ENCODE measurements around the gene SOD2. TPM values are rescaled to one million over a fixed set of nuclear protein-coding genes. Genes with fewer than 3 reads are reported as not detected.

SOD2 gene
- total RNA-seq, 2 donors from 2014 or later, result 138 to 1,181 TPM

DNA sequence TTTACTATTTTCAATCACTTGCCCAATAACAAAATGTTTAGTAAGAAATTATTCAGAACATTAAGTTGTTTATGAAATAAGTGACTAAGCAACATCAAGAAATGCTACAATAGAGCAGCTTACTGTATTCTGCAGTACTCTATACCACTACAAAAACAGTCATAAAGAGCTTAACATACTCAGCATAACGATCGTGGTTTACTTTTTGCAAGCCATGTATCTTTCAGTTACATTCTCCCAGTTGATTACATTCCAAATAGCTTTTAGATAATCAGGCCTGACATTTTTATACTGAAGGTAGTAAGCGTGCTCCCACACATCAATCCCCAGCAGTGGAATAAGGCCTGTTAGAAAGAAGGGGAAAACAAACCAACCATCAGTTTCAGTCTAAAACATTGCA lies 10.7 kb downstream of the SOD2 start:
- DNase-seq (ENCODE audit: low spot score) (no peak), ATAC-seq (ENCODE audit: insufficient number of reproducible peaks, low FRiP score, low read depth) (no peak)
- H3K4me1 ChIP-seq (ENCODE audit: control insufficient read depth in 1 of 2, low read depth in 2 of 2), result no peaks in the 10 kb centered on the region
- no peak overlapping the region for H3K4me3 ChIP-seq
- no peaks in the 10 kb centered on the region for H3K27me3 ChIP-seq (replicated peaks; ENCODE audit: insufficient read depth)
- peaks cover 30% of the 10 kb centered on the region for H3K36me3 ChIP-seq
- H3K27ac ChIP-seq, result no peak overlapping the region
- no peaks in the 10 kb centered on the region for H3K9me3 ChIP-seq
- TF ChIP-seq, protein P1, sequence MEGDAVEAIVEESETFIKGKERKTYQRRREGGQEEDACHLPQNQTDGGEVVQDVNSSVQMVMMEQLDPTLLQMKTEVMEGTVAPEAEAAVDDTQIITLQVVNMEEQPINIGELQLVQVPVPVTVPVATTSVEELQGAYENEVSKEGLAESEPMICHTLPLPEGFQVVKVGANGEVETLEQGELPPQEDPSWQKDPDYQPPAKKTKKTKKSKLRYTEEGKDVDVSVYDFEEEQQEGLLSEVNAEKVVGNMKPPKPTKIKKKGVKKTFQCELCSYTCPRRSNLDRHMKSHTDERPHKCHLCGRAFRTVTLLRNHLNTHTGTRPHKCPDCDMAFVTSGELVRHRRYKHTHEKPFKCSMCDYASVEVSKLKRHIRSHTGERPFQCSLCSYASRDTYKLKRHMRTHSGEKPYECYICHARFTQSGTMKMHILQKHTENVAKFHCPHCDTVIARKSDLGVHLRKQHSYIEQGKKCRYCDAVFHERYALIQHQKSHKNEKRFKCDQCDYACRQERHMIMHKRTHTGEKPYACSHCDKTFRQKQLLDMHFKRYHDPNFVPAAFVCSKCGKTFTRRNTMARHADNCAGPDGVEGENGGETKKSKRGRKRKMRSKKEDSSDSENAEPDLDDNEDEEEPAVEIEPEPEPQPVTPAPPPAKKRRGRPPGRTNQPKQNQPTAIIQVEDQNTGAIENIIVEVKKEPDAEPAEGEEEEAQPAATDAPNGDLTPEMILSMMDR (IDR thresholded peaks at IDR 0.05), result no peak

DNA sequence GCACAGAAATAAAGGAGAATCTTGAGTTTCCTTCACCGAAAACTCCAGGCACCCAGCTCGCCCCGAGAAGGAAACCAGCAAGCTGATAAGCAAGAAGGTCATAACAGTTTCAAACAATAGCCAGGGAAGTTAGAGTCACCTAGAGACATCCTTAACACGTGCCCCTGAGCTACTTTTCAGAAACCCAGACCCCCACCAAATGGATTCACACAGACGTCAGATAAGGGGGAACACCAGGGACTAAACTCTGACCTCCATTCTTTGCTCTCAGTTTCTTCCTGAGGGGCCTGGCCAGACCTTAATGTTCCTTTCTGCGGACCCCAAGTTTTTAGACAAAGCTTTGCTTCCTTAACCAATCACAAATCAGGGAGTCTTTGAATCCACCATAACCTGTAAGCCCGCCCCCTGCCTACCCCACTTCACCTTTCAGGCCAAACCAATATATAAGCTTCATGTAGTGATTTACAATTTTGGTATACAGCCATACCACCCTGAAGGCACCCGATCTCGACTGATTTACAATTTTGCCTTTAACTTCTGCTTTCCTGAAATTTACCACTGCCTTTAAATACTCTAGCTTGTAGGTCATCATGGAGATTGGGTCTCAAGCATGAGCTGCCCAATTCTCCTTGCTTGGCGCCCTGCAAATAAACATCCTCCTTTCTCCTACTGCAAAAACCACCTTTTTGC lies 11.7 kb downstream of the SOD2 start:
- ATAC-seq (ENCODE audit: insufficient number of reproducible peaks, low FRiP score, low read depth) (no peak), DNase-seq (ENCODE audit: low spot score) (no peak)
- Histone ChIP-seq H3K9me3 (no peaks in the 10 kb centered on the region), H3K27ac (no peak overlapping the region), H3K4me3 (no peak overlapping the region), H3K27me3 (replicated peaks; ENCODE audit: insufficient read depth) (no peaks in the 10 kb centered on the region), H3K36me3 (peaks cover 28% of the 10 kb centered on the region), H3K4me1 (ENCODE audit: control insufficient read depth in 1 of 2, low read depth in 2 of 2) (no peaks in the 10 kb centered on the region)
- TF ChIP-seq, protein P1 (IDR thresholded peaks at IDR 0.05), result no peak

DNA sequence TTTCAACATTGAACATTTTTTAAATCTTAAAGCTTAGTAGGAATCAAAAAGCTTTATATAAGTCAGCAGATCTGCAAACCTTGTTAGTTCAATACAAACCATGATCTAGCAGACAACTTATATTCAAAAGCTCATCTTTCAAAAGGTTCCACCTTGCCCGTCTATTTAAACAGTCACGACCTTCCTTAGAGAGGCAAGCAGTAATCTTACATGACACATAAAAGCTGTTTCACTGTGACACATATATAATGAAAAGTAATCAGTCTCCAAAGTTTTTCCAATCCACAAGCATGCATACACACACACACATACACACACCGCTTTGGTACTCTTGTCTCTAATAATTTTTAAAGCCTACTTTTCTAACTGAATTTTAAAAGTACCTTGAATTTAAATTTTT lies 12.9 kb downstream of the SOD2 start:
- Histone ChIP-seq H3K9me3 (no peaks in the 10 kb centered on the region), H3K27ac (no peak overlapping the region), H3K4me3 (no peak overlapping the region), H3K36me3 (peaks cover 28% of the 10 kb centered on the region), H3K27me3 (replicated peaks; ENCODE audit: insufficient read depth) (no peaks in the 10 kb centered on the region), H3K4me1 (ENCODE audit: control insufficient read depth in 1 of 2, low read depth in 2 of 2) (no peaks in the 10 kb centered on the region)
- ATAC-seq (ENCODE audit: insufficient number of reproducible peaks, low FRiP score, low read depth) (no peak), DNase-seq (ENCODE audit: low spot score) (no peak)
- TF ChIP-seq, protein P1 (IDR thresholded peaks at IDR 0.05), result no peak

DNA sequence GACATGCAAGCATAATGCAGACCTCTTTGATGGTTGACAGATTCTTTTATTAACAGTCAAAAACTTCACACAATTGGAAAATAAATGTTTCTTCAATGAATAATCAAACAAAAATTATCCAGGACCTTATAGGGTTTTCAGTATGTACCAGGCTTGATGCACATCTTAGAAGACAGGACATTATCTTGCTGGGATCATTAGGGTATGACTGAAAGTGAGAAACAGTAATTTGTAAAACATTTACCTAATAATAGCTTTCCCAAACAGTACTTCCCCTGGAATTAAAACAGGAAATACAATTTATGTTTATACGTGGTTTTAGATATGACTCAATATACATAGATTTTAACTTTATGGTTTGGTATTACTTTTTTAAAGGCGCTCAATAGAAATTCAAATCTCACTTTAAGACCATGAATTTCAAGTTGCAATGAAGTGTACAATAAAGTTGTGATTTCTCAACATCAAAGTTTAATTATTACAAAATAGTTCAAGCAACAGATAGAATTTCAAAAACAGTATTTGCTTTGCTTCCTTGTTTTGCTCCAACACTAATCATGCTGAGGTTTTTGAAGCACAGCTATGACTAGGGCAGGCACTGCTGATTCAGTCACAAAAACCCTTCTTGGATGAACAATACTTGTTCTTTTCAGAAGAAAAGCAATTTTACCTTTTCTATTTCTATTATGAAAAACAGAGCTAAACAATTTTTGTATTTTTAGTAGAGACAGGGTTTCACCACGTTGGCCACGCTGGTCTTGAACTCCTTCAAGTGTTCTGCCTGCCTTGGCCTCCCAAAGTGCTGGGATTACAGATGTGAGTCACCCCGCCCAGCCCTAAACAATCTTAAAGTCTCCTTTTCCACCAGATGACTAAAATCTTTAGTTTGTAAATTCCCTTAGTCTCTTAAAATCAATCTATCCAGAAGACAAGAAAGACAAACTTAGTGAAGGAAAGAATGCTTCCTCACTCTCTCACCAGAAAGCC lies 13.7 kb downstream of the SOD2 start:
- no peak for DNase-seq (ENCODE audit: low spot score)
- Histone ChIP-seq H3K4me3 (no peak overlapping the region), H3K27ac (no peak overlapping the region), H3K36me3 (peaks cover 25% of the 10 kb centered on the region), H3K9me3 (no peaks in the 10 kb centered on the region), H3K4me1 (ENCODE audit: control insufficient read depth in 1 of 2, low read depth in 2 of 2) (no peaks in the 10 kb centered on the region), H3K27me3 (replicated peaks; ENCODE audit: insufficient read depth) (no peaks in the 10 kb centered on the region)
- ATAC-seq (ENCODE audit: insufficient number of reproducible peaks, low FRiP score, low read depth), result no peak
- TF ChIP-seq, protein P1 (IDR thresholded peaks at IDR 0.05), result no peak

DNA sequence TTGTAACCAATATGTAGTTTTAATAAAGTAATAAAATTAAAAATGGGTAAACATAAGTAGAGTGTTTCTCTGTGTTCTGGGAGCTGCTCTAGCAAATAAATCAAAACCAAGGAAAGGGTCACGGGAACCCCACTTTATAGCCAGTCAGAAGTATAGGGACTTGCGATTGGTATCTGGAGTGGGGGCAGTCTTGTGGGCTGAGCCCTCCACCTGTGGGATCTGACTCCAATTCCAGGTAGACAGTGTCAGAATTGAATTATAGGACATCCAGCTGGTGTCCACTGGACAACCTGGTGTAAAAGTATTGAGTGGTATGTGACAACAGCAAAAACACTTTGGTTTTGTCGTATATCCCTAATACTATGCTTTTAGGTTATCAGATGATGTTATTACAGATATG lies 14.5 kb downstream of the SOD2 start:
- DNase-seq (ENCODE audit: low spot score) (no peak), ATAC-seq (ENCODE audit: insufficient number of reproducible peaks, low FRiP score, low read depth) (no peak)
- no peak overlapping the region for H3K4me3 ChIP-seq
- TF ChIP-seq, protein P1 (IDR thresholded peaks at IDR 0.05), result no peak
- no peak overlapping the region for H3K27ac ChIP-seq
- H3K36me3 ChIP-seq, result peaks cover 17% of the 10 kb centered on the region
- H3K4me1 ChIP-seq (ENCODE audit: control insufficient read depth in 1 of 2, low read depth in 2 of 2), result no peaks in the 10 kb centered on the region
- H3K27me3 ChIP-seq (replicated peaks; ENCODE audit: insufficient read depth), result no peaks in the 10 kb centered on the region
- H3K9me3 ChIP-seq, result no peaks in the 10 kb centered on the region

All from thoracic aorta (tissue), 2 donors.